Astrocyte of the cerebellum (primary cell): ENCODE data around the gene AKAP3.
A peak's percentile ranks its signal among the peaks of the same experiment; 100 is the strongest.

Experiments
- DNase-seq: peaks from one replicate; pipeline ENCODE4 v3.0.0-alpha.2; 2011; ENCODE audit warnings: low read depth
- H3K4me3 ChIP-seq: 2 replicates; pipeline ENCODE4 v1.5.1; 2011; ENCODE audit warnings: mild to moderate bottlenecking, low read depth, low read length, moderate library complexity
- in situ Hi-C: cut with HindIII; loops from 2 replicates; pipeline ENCODE4 v1.10.0; 2017; ENCODE audit warnings: low sequenced_read_pairs
- TF ChIP-seq, protein P1 (sequence below): IDR thresholded peaks from 2 replicates; pipeline ENCODE4 v1.5.1; 2012; ENCODE audit warnings: low read length, low read depth, moderate library complexity, mild to moderate bottlenecking; ENCODE audit errors: missing control alignments

The AKAP3 gene

DNA sequence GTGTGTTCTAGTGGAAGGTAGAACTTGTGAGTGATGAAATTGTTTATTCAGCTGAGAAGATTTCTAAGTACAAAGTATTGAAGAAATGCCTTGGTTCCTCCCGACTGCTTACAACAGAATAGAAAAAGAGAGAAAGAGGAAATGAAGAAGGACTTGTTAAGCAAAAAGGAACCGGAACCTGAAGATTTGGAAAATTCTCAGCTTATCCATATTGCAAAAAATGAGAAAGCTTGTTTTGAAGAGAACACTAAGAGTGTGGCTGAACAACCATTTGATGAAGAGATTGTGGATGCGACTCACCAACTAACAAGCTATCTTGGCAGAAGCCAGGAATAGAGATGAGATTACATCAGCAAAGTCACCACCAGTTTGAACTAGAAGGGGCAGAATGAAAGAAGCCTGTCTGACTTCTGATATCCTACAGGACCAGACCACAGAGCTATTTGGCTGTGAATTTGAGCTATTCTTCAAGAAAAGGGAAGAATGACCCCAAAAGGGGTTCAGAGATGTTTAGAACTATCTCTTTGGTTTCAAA, 15.2 kb upstream of the AKAP3 start:
- peak; percentile 50 for DNase-seq
- TF ChIP-seq, protein P1, sequence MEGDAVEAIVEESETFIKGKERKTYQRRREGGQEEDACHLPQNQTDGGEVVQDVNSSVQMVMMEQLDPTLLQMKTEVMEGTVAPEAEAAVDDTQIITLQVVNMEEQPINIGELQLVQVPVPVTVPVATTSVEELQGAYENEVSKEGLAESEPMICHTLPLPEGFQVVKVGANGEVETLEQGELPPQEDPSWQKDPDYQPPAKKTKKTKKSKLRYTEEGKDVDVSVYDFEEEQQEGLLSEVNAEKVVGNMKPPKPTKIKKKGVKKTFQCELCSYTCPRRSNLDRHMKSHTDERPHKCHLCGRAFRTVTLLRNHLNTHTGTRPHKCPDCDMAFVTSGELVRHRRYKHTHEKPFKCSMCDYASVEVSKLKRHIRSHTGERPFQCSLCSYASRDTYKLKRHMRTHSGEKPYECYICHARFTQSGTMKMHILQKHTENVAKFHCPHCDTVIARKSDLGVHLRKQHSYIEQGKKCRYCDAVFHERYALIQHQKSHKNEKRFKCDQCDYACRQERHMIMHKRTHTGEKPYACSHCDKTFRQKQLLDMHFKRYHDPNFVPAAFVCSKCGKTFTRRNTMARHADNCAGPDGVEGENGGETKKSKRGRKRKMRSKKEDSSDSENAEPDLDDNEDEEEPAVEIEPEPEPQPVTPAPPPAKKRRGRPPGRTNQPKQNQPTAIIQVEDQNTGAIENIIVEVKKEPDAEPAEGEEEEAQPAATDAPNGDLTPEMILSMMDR: no peak
- in situ Hi-C loops: loop anchor here (5.0 kb wide), 2 partner anchors 48 to 93 kb away; no protein-coding TSS in a partner anchor
- no peak overlapping the region for H3K4me3 ChIP-seq

DNA sequence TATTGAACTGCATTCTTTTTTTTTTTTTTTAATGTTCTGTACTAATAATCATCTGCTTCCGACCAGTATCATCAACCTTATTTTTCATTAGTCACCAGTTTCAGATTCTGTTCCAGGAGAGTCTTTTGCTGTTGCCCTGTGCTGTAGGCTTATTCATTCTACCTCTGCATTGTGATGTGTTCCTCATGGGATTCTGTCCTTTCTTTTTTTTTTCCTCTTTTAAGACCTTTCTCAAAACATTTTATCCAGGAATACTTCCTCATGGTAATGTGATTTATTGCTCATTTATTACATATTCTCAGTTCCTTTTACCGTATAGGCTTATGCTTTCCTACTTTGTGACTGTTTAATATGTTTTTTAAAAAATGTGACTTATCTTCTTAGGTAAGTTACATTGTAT, 4.8 kb upstream of the AKAP3 start:
- TF ChIP-seq, protein P1: no peak
- H3K4me3 ChIP-seq: no peak overlapping the region
- no peak for DNase-seq
- in situ Hi-C loops: no loop called here

DNA sequence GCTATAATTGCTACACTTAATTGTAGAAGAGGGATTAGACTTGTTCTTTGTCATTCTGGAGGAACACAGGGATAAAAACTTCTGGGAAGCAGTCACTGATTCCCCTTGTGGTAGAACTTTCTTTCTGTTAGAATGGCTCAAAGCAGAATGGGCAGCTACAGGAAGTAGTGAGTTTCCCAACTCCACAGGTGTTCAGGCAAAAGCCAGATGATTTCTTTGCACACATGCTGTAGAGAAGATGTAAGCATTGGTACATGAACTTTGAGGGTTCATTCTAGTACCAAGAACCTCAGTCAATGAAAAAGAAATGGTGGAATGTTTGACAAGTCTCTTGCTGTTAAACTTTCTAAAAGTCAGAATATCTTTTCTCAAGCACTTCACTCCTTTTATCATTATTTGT, 4.4 kb upstream of the AKAP3 start:
- TF ChIP-seq, protein P1: no peak
- in situ Hi-C loops: no loop called here
- no peak overlapping the region for H3K4me3 ChIP-seq
- no peak for DNase-seq

DNA sequence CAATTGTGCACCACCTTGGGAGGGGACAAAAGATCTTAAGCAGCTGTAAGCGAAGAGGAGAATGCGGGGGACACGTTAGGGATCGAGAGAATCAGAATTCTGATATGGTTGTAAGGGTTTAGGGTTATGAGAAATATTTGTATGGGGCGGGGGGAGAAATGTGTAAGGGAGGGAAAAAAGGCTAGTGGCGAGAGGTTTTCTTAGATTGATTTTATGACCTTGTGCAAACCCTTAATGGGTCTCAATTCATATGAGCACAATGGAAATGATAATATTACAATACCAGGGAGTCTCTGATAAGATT, 459 bp upstream of the AKAP3 start:
- DNase-seq: no peak
- in situ Hi-C loops: no loop called here
- TF ChIP-seq, protein P1: no peak
- peak overlapping the region; percentile 61 for H3K4me3 ChIP-seq

DNA sequence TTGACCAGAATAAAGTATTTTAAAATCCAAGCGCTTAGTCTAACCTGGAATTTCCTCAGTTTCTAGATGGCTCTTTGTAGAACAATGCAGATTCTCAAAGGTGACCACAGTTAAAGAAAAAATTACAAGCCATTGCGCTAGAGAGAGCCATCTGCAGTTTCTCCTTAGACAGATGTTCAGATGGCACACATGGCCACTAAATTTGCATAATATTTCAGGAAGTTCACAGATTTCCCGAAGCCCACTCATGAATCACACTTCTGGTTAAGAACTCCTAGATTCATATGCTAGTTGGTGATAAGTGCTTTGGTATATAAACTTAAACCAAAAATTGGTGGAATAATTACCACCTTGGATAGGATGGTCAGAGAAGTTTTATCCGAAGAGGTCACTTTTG, 749 bp downstream of the AKAP3 start:
- DNase-seq: no peak
- in situ Hi-C loops: no loop called here
- H3K4me3 ChIP-seq: peak overlapping the region; percentile 61
- TF ChIP-seq, protein P1: no peak

DNA sequence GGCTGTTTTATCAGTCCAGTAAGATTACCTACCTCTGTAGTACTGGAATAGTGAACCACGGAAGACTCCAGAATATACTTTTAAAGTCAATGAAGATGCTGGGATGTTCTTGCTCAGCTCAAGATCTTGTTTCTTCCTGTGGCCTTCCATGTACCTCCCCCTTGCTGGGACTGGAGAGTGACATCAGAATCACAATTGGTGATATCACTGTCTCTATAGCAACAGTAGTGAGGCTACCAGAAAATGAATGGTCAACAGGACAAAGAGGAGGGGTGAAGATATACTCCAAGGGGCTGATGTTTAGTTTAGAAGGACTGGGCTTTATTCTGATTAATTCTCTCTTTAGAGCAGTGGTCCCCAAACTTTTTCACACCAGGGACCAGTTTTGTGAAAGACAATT, 3.8 kb downstream of the AKAP3 start:
- TF ChIP-seq, protein P1: no peak
- in situ Hi-C loops: no loop called here
- H3K4me3 ChIP-seq: no peak overlapping the region
- DNase-seq: no peak

DNA sequence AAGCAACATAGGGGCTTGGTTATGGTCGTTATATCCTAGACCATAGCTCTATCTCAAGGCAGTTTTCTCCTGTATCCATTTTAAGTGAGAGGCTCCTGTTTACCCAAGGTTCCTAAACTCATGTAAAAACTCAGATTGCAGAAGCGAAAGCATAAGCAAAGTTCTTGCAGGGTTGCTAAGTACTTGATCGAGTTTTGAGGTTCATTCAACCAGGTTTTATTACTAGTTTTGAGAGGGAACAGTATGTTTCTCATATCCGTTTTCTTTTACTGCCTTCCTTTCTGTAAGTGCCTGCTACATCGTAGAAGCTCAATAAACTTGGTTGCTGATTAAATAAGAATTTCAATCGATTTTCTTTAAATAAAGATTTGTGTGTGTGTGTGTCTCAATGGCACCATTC, 5.1 kb downstream of the AKAP3 start:
- in situ Hi-C loops: no loop called here
- H3K4me3 ChIP-seq: no peak overlapping the region
- DNase-seq: no peak
- TF ChIP-seq, protein P1: no peak
